GM18502 (cell line): ENCODE results near the gene ANKRD11.
A peak's percentile ranks its signal among the peaks of the same experiment; 100 is the strongest.
"Not testable (repeated sequence)": the region's sequence is repeated elsewhere in the genome, so short reads cannot be mapped to it uniquely, and the experiment has no call there.

ENCODE experiments used
- ATAC-seq: cut with Tn5 transposase; IDR thresholded peaks from one replicate; pipeline ENCODE4 v1.9.1; 2021; ENCODE audit warnings: mild to moderate bottlenecking; ENCODE audit not compliant: unreplicated experiment, poor library complexity

The ANKRD11 gene

GRCh38 chr16:89371386-89371785 lies 119.0 kb downstream of the ANKRD11 start:
- ATAC-seq, result no peak

GRCh38 chr16:89370601-89371000 lies 119.8 kb downstream of the ANKRD11 start:
- no peak for ATAC-seq

- no peak for ATAC-seq
These were observed 120.3 kb downstream of the ANKRD11 start for GRCh38 chr16:89370081-89370511.

GRCh38 chr16:89369266-89369895 lies 121.0 kb downstream of the ANKRD11 start:
- no peak for ATAC-seq

- ATAC-seq, result no peak
These were observed 121.6 kb downstream of the ANKRD11 start for GRCh38 chr16:89368604-89369249.

- no peak for ATAC-seq
These were observed 122.8 kb downstream of the ANKRD11 start for GRCh38 chr16:89367538-89367915.

GRCh38 chr16:89366561-89367537 lies 123.5 kb downstream of the ANKRD11 start:
- no peak for ATAC-seq

- ATAC-seq, result no peak
These were observed 124.4 kb downstream of the ANKRD11 start for GRCh38 chr16:89365996-89366395.

GRCh38 chr16:89365044-89365467 lies 125.3 kb downstream of the ANKRD11 start:
- ATAC-seq, result no peak

- ATAC-seq, result no peak
These were observed 125.8 kb downstream of the ANKRD11 start for GRCh38 chr16:89364606-89365005.

GRCh38 chr16:89363621-89364393 lies 126.6 kb downstream of the ANKRD11 start:
- no peak for ATAC-seq

- not testable (repeated sequence) for ATAC-seq
These were observed 127.7 kb downstream of the ANKRD11 start for GRCh38 chr16:89362540-89363223.

- peak; percentile 37 for ATAC-seq
These were observed 128.4 kb downstream of the ANKRD11 start for GRCh38 chr16:89361751-89362539.

- ATAC-seq, result peak; percentile 61
These were observed 129.5 kb downstream of the ANKRD11 start for GRCh38 chr16:89360760-89361435.

- ATAC-seq, result no peak
These were observed 130.9 kb downstream of the ANKRD11 start for GRCh38 chr16:89359264-89360147.

GRCh38 chr16:89358030-89359005 lies 132.0 kb downstream of the ANKRD11 start:
- no peak for ATAC-seq
